T-helper 2 cell (primary cell): Measurements from ENCODE around the gene GRM4.

Experiments
- DNase-seq, 5 experiments: peaks; one replicate each; pipeline versions ENCODE4 v3.0.0 to v3.0.0-alpha.2; 2012 to 2022

GRM4 gene

DNA sequence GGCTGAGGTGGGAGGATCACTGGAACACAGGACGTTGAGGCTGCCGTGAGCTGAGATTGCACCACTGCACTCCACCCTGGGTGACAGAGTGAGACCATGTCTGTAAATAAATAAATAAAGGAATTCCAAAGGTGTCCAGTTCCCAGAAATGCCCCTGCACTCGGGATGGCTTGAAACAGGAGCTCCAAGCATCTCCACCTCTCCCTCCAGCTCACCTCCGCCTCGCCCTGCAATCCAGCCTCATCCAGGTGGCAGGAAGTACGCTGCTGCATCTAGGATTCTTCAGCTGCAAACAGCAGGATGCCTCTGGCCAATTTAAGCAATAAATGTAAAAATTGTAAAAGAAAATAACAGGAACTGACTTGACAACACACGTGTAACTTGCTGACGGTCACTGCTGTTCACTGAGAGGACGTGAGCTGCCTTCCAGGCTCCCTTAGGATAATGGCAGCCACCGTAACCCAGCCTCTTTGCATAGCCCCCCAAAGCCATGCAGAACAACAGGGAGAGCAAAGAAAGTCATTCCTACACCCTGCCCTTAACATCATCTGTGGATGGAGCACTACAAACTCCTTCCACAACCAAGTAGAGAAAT is 11.4 kb upstream of the GRM4 start:
- no peak for DNase-seq

DNA sequence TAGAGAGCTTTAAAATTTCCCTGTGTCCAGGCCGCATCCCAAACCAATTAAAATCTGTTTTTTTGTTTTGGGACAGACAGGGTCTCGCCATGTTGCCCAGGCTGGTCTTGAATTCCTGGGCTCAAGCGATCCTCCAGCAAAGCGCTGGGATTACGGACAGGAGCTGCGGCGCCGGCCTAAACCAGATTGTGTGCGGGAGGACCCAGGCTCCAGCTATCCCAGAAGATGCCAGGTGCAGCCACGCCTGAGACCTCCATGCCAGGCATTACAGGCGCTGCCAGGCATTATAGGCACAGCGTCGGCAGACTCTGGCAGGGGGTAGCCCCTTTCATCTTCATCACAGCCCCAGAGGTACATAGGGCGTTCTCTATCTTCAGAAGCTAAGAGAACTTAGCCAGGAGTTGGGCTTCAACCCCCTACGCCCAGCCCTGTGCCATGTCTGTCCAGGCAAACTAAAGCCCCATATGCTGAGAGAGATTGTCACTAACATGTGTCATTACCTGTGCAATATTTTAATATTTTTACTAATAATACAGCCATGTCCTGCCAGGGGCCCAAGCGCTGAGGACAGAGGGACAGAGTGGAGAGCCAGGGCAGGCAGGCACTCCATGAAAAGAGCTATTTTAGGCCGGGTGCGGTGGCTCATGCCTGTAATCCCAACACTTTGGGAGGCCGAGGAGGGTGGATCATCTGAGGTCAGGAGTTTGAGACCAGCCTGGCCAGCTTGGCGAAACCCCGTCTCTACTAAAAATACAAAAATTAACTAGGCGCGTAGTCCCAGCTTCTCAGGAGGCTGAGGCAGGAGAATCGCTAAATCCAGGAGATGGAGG is 9.8 kb upstream of the GRM4 start:
- DNase-seq: no peak

DNA sequence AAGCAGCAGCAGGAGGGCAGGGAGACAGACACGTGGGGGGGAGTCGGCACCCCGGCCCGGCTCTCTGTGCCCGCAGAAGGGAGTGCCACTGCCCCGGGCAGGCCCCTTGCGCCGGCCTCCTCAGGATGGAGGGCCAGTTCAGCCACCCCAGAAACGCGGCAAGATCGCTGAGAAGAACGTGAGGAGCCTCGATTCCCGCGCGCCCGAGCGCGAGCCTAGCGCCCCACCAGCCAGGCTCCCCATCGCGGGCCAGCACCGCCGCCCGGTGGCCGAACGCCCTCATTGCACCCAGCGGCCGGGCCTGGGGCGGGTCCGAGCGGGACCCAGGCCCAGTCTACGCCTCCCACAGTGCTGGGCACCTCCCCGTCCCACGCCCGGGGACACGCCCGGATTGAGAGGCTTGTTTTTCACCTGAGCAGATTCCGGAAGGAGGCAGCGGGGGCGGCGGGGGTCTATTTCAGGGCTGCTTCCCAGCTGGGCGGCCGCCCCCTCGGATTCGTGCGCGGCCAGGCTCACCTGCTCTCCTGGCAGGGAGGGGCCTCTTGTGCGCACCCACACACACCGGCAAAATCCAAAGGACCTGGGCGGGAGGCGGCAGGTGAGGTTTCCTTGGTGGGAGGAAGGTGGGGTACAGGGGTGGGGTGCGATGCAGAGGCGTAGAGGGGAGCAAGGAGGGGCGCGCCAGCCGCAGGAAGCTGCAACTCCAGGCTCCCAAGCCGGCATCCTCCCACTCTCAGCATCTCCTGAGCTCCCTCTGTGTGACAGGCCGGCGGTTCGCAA is 9.0 kb upstream of the GRM4 start:
- DNase-seq: peak; percentile 25 to 63 (median 51)

DNA sequence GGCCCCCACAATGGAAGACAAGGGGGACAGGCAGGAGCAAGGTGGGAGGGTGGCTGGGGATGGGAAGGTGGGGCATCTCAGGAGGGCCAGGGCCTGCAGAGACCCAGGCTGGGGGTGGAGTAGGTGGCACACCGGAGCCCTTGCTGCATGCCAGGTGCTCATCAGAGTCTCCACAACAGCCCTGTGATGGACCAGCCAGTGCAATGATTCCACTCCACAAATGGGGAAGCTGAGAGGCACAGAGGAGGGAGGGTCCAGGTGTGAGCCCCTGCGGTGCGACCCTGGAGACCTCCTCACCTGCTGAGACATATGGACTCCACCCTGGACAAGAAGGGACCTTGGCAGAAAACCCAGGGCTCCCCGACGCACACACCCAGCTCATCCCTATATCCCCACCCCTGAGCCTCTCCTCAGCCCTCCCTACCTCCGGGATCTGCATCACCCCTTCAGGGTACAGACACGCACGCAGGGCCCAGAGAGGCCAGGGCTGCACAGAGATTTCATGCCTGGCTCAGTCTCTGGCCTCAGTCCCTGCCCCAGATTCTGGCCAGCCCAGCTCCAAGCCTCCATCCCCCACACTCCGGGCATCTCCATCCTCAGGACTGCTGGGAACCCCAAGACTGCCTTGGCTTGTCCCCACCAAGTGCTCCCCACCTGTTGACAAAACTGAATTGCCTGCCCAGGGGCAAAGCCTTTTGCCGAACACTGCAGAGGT is 7.1 kb upstream of the GRM4 start:
- DNase-seq: no peak

DNA sequence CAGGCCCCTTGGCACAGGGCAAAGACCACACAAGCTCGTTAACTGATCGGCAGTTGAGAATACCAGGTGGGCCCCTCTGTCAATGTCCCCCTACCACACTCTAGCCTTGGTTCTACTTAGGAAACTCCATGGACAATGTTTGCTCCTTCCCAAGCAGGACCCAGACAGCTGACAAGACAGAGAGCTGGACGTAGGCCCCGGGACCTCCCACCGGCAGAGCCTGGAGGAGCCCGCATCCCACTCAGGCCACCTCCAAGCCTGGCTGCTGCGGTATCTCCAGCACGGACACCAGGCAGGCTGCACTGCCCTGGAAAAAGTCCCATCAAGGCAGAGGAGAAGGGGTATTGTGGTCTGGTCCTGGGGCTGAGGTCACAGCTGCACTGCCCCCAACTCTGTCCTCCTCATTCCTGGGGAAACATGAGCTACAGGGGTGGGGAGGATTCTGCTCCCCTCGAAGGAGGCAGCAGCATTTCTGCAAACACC is 6.2 kb upstream of the GRM4 start:
- no peak for DNase-seq

DNA sequence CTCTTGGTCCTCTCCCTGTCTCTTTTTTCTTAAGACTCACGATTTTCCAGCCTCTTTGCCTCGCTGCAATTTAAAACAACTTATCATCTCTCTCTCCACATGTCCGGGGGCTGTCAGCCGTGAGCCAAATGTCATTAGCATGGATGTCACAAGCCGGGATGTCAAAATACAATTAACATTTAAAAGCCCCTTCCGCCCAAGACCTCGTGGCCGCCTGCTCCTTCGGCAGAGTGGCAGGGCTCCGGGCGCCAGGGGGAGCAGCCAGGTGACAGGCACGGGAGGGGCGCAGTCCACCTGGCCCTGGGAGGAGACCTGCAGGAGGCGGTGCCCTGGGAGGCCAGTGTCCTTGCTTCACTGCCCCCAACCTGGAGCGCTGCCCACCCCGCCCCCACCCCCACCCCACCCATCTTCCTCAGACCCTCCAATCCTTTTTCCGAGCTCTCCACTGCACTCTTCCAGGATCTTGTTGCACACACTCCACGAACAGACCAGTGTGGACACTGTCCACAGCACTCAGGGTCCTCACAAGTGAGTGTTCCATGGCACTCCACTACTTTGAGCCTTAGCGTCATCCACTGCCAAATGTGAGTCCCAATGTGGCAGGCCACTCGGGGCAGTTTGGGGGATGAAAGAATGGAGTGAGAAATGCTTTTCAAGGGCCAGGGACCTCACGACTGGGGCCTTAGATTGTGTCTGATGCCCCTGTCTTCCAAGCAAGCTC is 5.6 kb upstream of the GRM4 start:
- no peak for DNase-seq

DNA sequence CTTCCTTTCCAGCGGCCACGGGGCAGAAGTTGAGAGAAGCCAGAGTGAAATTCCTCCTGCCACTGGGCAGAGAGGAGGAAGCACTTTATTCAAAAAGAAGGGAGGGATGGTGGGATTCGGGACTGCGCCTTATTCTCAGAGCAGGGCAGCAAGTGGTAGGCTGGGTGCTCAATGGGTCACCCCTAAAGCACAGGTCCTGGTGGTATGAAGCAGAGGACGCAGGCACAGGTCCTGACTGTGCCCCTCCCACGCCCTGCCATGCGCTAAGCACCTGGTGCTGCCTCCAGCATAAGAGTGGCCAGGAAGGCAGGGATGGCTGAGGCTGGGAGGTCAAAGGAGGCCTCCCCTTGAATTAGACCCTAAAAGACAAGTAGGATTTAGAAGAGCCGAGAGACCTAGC is 4.9 kb upstream of the GRM4 start:
- no peak for DNase-seq

DNA sequence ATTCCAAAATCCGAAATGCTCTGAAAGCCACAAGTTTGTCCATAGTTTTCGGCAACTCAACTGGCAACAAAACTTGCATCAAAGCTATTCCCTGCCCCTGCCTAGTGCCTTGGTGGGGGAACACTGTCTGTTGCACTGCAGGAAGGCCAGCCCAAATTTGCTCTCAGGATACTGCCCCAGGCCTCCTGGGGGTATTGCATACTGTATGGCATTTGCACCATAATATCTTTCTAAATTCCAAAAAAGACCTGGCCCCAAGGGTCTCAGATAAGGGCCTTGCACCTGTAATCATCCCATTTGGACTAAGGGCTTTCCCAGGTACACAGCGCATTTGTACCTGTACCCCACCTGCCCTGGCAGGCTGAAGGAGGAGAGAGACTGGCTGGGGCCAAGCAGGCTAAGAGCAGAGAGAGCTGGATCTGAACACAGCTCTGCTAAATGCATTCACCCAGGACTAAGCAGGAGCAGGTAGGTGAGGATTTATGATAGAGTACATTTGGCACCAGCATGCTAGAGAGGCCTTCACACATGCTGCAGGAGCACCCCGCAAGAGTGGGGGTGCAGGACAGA is 4.0 kb upstream of the GRM4 start:
- no peak for DNase-seq

DNA sequence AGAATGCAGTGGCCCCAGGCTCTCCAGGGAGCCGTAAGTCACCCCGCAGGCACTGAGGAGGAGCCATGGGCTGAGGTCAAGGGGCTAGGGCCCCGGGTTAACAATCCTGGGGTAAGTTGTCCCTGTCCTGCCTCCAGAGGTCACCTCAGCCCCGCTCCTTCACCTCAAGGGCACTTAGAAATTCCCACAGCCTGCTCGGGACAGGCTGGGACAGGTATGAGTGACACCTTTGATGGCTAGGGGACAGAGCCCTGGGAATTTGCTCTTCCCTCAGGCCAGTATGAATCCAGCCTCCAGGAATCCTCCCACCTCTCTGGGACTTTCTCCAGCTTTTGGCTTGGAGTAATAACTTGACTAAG is 3.5 kb upstream of the GRM4 start:
- no peak for DNase-seq

DNA sequence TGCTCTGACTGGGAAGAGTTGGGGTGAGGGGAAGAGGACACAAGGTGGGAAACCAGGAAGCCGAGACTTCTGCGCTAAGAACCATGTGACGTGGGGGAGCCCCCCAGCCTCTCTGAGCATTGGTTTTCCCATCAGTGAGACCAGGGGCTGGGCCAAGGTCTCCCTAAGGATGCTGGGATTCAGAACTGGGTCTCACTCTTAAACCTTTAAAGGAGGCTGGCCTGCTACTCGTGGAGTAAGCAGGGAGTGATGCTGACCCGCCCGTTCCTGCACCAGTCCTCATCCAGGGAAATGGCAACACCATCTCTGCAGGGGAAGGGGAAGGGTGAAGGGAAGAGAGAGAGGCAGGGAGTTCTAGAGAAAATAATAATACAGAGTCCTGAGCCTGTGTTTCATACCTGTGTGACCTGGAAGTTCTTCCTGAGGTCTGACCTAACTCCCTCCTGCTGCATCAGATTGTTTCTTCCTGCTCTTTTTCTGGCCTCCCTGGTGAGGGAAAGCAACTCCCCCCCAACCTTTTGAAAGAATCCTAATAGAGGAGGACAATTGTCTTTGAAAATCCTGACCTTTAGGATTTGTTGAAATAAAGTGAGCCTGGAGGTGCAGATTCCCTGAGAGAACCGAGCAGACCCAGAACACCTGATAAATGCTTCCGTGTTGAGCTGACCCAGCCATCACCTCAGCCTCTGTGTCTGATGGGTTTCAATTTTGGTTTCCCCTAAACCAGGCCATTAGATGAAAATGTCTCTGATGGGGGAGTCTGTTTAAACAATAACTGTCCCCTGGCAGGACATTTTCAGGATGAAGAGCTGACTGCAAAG is 3.0 kb upstream of the GRM4 start:
- DNase-seq: no peak

DNA sequence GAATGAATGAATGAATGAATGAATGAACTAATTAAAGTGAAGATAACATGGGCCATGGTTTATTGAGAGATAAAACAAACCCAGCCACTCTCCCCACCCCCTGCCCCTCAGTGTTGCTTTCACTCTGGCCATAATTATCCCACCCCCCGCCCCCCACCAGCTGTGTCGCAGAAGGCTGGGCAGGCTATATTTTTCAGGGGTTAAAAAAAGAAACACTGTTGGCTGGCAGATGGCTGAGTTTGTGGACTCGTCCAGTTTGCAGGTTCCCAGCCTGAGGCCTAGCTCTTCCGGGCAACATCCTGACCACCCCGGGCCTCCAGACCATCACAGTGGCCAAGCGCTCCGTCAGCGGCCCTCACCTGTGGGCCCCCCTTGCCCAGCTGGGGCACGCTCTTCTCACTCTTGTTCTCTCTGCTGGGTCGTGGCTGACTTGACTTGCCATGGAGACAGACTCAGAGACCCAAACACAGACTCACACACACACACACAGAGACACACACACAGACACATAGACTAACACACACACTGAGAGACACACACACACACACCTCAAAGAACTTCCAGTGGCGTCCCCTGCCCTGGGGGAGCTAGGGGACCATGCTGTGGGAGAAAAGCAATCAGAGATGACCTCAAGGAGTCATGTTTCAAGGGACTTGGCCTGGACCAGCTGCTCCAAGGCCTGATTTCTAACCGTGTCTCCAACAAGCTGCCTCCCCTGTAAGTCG is 2.2 kb upstream of the GRM4 start:
- no peak for DNase-seq

DNA sequence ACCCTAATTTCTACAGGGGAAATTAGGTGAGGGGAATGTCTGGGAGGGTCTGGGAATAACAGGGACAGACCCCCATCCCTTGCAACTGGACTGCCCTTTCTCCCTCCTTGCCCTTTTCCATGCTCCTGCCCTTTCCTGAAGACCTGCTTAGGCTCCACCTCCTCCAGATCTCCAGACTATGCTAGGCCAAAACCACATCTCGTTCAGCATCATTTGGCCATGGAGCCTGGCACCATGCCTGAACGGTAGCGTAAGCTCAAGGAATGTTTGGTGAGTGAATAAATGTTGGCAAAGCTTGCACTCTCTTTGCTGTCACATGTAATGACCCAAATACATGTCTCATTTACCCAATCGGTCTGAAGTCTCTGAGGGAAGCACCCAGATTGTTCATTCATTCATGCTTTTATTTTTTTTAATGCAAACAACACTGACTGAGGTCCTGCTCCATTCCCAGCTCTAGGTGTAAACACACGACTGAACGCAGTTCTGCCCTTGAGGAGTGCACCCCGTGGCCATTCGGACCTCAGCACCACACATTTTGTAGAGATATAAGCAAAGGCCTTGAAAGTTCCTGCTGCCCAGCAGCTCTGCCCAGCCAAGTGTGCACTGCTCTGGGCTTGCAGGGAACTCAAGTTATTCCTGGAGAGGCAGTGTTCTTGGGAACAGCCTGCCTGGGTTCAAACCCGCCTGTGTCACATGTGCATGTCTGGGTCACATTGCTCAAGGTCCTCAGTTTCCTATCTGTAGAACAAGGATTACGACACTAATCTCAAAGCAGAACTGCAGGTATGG is 1.1 kb upstream of the GRM4 start:
- no peak for DNase-seq

DNA sequence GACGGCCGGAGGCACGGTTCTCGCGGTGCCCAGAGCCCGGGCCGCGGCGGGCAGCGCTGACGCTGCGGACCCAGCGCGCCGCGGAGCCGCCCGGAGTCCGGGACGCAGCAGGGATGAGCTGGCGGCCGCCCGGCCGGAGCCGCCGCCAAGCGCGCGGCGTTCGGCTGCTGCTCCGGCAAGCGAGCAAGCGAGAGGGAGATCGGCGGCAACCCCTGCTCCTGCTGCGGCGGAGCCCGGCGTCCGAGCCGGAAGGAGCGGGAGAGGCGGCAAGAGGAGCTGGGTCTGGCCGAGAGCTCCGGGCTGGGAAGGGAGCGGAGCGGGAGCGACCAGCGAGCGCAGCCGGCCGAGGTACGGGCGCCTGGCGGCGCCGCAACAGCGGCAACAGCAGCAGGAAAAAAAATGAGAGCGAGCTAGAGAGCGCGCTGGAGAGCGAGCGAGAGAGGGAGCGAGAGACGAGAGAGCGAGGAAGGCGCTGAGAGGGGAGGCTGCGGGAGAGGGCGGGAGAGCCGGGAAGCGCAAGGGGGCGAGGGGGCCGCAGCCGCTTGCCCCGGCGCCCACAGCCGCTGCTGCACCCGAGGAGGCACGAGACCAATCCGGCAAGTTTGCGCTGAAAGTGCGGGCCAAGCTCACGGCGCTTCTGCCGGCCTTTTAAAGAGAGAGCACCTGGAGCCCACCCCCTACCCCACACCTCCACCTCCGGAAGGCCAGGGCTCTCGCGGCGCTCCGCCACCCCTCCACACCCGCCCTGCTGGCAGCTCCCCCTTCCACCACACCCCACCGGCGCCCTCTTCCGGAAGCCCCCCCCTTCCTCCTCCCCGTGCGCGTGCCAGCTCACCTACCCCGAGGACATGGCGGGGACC is 496 bp downstream of the GRM4 start:
- peak in 2 of 5 experiments; percentile 14 to 28 for DNase-seq

DNA sequence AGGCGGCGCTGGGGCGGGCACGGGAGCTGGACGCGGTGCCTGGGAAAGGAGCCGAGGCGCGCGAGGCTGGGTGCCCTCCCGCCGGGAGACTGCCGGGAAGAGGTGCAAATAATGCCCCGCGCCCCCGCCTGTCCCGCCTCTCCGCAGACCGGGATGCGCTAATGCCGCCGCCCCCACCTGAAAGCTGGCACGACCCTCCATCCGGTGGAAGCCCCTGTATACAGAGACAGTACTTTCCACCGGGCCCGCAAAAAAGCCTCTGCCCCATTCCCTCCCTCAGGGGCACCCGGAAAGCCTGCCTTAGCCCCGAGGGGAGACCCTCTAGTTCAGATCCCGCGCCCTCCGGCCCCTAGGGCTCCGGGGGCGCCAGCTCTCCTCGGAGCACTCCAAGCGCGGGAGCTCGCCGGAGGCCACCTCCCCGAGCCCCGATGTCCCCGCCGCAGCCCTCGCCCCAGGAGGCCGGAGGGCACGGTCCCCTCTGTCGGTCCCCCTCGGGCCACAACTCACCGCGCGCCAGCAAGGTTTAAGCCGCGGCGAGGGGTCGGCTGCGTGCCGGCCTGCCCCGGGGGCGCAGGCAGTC is 1.2 kb downstream of the GRM4 start:
- DNase-seq: no peak

DNA sequence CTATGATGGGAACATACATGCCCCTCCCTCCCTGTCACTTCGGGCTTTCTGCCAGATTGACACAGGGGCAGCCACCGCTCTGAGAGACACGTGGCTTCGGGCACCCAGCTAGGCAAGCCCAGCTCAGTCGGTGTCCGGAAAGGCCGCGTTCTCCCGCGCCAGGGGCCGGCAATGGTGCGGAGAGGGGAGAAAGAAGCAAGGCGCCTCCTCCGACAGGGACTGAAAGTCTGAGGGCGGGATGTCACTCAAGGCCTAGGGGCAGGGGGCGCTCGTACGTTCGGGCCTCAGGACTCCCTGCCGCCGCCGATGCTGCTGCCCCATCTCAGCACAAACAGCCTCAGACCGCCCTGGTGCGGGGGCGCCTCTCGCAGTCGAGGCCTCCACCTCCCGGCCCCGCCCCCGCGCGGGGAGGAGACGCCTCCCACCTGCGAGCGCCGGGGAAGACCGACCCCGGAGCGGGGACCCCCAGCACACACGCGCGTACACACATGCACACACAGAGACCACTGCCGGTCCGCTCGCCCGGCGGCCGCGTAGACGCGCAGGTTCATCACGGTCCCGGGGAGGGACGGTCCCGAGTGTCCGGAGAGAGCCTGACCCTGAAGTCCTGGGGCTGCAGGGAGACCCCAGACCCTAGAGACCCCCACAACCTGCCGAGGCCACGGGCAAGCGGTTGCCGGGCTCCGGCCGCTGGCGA is 1.9 kb downstream of the GRM4 start:
- peak in 3 of 5 experiments; percentile 17 to 38 (median 27) for DNase-seq

DNA sequence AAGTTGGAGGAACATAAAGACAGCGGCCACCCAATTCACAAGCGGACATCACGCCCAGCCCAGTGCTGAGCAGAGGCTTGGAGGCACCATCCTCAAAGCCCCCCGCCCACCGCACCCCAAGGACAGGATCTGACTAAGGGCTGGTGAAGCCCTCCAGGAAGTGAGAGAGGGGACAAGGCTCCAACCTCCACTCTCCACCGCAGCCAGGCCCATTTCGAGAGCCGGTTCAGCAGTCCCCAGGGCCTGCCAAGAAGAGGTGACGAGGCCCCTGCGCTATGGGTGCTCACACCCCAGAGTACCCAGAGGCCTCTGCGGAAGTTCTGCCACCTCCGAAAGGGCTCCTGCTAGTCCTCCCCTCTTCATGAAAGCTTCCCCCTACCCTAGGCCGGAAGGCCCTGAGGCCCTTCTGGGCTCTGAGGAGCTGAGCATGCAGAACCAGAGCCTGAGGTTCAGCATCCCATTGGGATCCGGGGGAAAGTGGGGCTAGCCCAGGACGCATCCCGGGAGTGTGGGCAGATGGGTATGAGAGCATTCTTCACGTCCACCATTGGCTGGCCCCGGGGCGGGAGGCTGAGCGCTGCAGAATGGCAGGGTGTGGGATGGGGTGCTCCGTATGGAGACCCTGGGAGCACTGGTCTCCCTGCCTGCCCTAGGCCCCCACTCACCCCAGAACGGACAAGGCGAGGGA is 2.5 kb downstream of the GRM4 start:
- no peak for DNase-seq
